Activated CD8-positive, alpha-beta memory T cell treated with anti-CD3 and anti-CD28 coated beads, Interleukin-2, amount 10 ng/mL, durations not matched to agents 7 days and 5 days (primary cell): Measurements from ENCODE around the gene APBA2. TPM values are rescaled to one million over a fixed set of nuclear protein-coding genes. Genes with fewer than 3 reads are reported as not detected.

Source experiments
- ATAC-seq: fragments of 150-1000 bp; cut with Tn5 transposase; one replicate; pipeline ENCODE4 v1.10.0; 2021; ENCODE audit warnings: moderate library complexity
- CTCF ChIA-PET: fragments of 350-600 bp; sonication (Branson Sonifier 250); formaldehyde crosslinking; loops from one replicate; lab custom pipeline; 2021; ENCODE audit warnings: antibody characterized with exemption; lab: Charles Lee
- DNase-seq: peaks from one replicate; pipeline ENCODE4 v3.0.0-alpha.2; 2020
- H3K27ac Mint-ChIP-seq: one replicate; pipeline ENCODE4 v1.8.0; 2021; ENCODE audit warnings: mild to moderate bottlenecking, mixed read lengths
- H3K27me3 Mint-ChIP-seq: one replicate; pipeline ENCODE4 v1.8.0; 2021; ENCODE audit warnings: mixed read lengths
- H3K36me3 Mint-ChIP-seq: one replicate; pipeline ENCODE4 v1.8.0; 2021; ENCODE audit warnings: mild to moderate bottlenecking, mixed read lengths
- H3K4me1 Mint-ChIP-seq: one replicate; pipeline ENCODE4 v1.8.0; 2021; ENCODE audit warnings: mixed read lengths
- H3K4me3 Mint-ChIP-seq: one replicate; pipeline ENCODE4 v1.8.0; 2021; ENCODE audit warnings: mild to moderate bottlenecking, moderate library complexity, mixed read lengths
- H3K9me3 Mint-ChIP-seq: one replicate; pipeline ENCODE4 v1.8.0; 2022; ENCODE audit warnings: low read depth, mixed read lengths
- total RNA-seq, 2 experiments: library from RNA; stranded (reverse); gene quantifications; one replicate each; pipeline ENCODE4 v1.2.3, GENCODE V29; 2021

Gene APBA2
- total RNA-seq, 2 experiments from 2014 or later: 2.6 to 7.9 TPM

DNA sequence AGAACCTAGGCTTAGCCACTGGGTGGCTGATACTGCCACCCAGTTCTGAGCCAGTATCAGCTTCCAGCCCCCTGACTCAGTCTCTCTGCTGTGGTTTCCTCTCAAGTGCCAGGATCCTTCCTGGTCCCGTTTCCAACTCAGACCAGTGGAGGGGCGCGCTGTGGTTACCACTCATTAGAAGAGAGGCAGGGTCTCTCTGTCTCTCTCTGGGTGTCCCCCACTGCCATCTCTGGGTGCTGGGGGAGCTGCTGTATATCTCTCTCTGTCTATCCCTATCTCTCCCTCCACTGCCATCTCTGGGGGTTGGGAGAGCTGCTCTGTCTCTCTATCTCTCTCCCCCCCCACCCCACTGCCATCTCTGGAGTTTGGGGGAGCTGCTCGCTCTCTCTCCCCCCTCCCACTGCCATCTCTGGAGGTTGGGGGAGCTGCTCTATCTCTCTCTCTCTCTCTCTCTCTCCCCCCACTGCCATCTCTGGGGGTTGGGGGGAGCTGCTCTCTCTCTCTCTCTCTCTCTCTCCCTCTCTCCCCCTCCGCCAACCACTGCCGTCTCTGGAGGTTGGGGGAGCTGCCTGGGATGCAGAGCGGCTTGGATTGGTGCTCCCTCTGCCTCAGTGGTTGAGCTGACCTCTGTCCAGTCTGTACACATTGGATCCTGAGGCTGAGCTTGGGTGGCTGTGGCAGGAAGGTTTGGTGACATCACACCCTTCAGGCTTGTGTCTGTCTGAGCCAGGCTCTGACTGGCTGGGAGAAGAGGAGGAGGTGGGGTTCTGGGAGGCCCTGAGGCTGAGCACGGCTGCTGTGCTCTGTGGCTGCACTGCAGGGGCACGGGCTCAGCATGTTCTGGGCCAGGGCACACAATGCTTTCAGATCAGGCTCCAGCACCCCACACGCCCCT is 98.9 kb downstream of the APBA2 start:
- Mint-ChIP-seq H3K36me3 (no peaks in the 10 kb centered on the region), H3K9me3 (no peaks in the 10 kb centered on the region), H3K27ac (peak overlapping the region; percentile 75), H3K4me3 (no peak overlapping the region), H3K4me1 (peaks cover 22% of the 10 kb centered on the region), H3K27me3 (no peaks in the 10 kb centered on the region)
- peak; percentile 97 for ATAC-seq
- DNase-seq: peak; percentile 67
- CTCF ChIA-PET: interaction anchor here (1.0 to 4.3 kb wide), 4 partner anchors 9 to 106 kb away, joined by 3 to 23 read pairs (median 4); no protein-coding TSS in a partner anchor

DNA sequence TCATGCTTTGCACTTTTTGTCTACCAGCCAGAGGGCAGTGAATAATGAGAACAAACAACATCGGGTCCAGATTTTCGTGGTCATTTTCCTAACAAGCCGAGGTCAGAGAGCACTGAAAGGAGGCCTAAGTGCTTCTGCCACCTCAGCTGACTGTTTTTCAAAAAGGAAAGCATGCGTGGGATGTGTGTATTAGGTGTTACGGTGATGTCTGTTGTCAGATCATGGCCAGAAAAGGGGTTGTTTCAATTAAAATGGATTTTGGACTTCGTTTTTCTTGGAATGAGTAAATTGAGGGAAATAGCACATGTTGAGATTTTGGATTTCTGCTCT is 99.5 kb downstream of the APBA2 start:
- Mint-ChIP-seq H3K9me3 (no peaks in the 10 kb centered on the region), H3K27me3 (no peaks in the 10 kb centered on the region), H3K27ac (peak overlapping the region; percentile 75), H3K36me3 (no peaks in the 10 kb centered on the region), H3K4me1 (peaks cover 22% of the 10 kb centered on the region), H3K4me3 (no peak overlapping the region)
- CTCF ChIA-PET: interaction anchor here (0.9 to 4.3 kb wide), 5 partner anchors 9 to 105 kb away, joined by 3 to 23 read pairs (median 3); no protein-coding TSS in a partner anchor
- ATAC-seq: peak; percentile 10
- no peak for DNase-seq

DNA sequence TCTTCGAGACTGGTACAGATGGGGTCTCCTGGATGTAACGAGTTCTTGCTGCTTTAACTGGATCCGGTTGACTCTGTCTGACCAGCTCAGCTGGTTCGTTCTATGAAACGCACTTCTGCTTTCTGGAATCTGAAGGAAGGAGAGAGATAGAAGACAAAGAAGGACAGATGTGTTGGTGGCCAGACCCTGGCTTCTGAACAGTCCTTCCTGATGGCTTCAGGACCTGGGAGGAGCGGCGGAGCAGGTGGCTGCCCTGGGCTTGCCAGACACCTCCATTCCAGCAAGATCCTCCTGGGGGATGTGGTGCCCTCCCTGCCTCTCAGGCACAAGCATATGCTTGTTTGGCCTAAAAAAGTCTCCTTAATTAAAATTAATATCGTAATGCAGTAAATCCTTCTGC is 99.9 kb downstream of the APBA2 start:
- Mint-ChIP-seq H3K36me3 (no peaks in the 10 kb centered on the region), H3K4me1 (peaks cover 22% of the 10 kb centered on the region), H3K4me3 (no peak overlapping the region), H3K9me3 (no peaks in the 10 kb centered on the region), H3K27me3 (no peaks in the 10 kb centered on the region), H3K27ac (peak overlapping the region; percentile 75)
- no peak for ATAC-seq
- DNase-seq: no peak
- CTCF ChIA-PET: interaction anchor here (0.9 to 4.3 kb wide), 3 partner anchors 8 to 105 kb away, joined by 3 to 23 read pairs (median 3); no protein-coding TSS in a partner anchor

DNA sequence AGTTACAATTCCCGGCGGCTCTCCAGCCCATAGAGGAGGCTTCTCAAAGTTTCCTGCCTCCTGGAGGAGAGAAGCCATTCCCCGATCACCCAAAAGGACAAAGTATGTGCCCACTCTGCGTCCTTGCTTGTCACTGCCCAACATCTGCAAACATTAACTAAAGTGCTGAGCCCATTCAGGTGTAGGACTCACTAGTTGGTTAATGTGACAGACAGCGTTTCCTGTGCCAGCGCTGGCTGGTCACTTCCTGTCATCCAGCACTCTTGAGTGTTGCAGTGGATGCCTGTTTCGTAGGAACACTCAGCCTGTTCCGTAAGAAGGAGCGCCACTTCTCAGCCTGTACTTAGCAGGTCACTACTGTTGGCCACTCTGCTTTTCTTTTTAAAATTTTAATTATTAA is 100.3 kb downstream of the APBA2 start:
- ATAC-seq (peak; percentile 49), DNase-seq (peak; percentile 59)
- Mint-ChIP-seq H3K27ac (peak overlapping the region; percentile 75), H3K4me3 (no peak overlapping the region), H3K36me3 (no peaks in the 10 kb centered on the region), H3K27me3 (no peaks in the 10 kb centered on the region), H3K9me3 (no peaks in the 10 kb centered on the region), H3K4me1 (peaks cover 24% of the 10 kb centered on the region)
- CTCF ChIA-PET: interaction anchor here (0.9 to 4.3 kb wide), 5 partner anchors 10 to 123 kb away, joined by 3 to 24 read pairs (median 3); partner anchors contain the start of gene APBA2

DNA sequence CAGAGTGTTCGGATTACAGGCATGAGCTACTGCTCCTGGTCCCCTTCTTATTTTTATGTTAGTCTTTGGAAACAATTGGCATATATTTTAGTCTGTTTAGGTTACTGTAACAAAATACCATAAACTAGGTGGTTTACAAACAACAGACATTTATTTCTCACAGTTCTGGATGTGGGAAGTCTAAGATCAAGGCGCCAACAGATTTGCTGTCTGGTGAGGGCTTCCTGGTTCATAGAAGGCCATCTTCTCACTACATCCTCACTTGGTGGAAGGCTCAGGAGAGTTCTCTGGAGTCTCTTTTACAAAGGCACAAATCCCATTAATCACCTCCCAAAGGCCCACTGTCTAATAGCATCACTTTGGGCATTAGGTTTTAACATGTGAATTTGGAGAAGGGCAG is 101.0 kb downstream of the APBA2 start:
- Mint-ChIP-seq H3K27ac (no peak overlapping the region), H3K4me3 (no peak overlapping the region), H3K27me3 (no peaks in the 10 kb centered on the region), H3K36me3 (no peaks in the 10 kb centered on the region), H3K9me3 (no peaks in the 10 kb centered on the region), H3K4me1 (peaks cover 27% of the 10 kb centered on the region)
- CTCF ChIA-PET: interaction anchor here (0.9 to 4.1 kb wide), 3 partner anchors 101 to 124 kb away, joined by 3 to 24 read pairs (median 3); partner anchors contain the start of gene APBA2
- DNase-seq: no peak
- no peak for ATAC-seq

DNA sequence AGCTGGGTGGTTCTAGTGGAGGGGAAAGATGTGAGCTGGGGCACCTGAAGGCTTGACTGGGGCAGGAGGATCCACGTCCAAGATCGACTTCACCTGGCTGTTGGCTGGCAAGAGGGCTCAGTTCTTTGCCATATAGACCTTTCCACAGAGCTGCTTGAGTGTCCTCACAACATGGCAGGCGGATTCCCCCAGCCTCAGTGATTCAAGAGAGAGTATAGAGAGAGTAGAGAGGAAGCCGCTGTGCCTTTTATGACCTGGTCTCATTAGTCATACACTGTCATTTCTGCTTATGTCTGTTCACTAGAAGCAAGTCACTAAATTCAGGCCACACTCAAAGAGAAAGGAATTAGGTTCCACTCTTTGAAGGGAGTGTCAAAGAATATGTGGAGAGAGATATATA is 101.6 kb downstream of the APBA2 start:
- Mint-ChIP-seq H3K36me3 (no peaks in the 10 kb centered on the region), H3K4me1 (peaks cover 27% of the 10 kb centered on the region), H3K9me3 (no peaks in the 10 kb centered on the region), H3K27me3 (no peaks in the 10 kb centered on the region), H3K4me3 (no peak overlapping the region), H3K27ac (no peak overlapping the region)
- CTCF ChIA-PET: interaction anchor here (1.1 to 4.1 kb wide), 2 partner anchors 103 to 124 kb away, joined by 3 to 24 read pairs; no protein-coding TSS in a partner anchor
- no peak for ATAC-seq
- DNase-seq: no peak

DNA sequence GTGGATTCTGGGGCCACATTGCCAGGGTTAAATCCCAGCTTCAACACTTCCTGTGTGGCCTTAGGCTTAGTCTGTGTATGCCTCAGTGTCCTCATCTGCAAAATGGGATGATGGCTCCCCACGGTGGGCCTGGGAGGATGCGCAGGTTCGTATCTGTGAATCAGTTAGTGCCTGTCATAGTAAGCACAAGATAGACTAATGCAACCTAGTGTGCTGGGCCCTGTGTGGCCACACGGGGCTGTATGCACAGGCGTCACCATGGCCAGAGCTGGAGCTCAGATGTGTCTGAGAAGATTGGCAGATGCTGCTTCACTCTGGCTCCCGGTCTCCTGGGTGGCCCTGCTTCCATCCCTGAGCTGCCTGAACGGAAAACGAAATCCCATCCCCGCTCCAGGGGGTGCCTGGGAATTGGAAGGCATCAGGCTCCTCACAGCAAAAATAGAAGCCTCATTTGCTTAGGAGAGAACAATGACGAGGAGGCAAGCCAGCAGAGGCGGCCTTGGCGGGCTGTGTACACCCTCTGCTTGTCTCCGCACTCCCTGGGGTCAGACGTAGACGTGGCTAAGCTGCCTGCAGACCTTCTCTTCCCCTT is 103.6 kb downstream of the APBA2 start:
- H3K4me1 Mint-ChIP-seq: peaks cover 42% of the 10 kb centered on the region
- H3K27me3 Mint-ChIP-seq: no peaks in the 10 kb centered on the region
- DNase-seq (no peak), ATAC-seq (no peak)
- no peaks in the 10 kb centered on the region for H3K36me3 Mint-ChIP-seq
- no peak overlapping the region for H3K4me3 Mint-ChIP-seq
- no peak overlapping the region for H3K27ac Mint-ChIP-seq
- no peaks in the 10 kb centered on the region for H3K9me3 Mint-ChIP-seq
- CTCF ChIA-PET: interaction anchor here (0.8 to 4.1 kb wide), 5 partner anchors 9 to 101 kb away, joined by 3 to 24 read pairs (median 4); no protein-coding TSS in a partner anchor

DNA sequence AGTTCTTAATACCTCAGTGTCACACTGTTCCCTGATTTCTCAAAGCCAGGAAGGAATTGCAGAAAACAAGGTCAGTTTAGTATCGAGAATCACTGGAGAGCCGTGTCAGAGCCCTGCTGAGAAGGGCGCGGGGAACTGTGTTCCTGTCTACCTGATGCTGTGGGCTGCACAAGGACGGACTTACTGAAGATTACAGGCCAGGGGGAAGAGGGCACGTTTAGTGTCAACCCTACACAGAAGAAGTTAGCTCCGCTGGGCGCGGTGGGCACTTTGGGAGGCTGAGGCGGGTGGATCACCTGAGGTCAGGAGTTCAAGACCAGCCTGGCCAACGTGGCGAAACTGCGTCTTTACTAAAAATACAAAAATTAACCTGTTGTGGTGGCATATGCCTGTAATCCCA is 104.1 kb downstream of the APBA2 start:
- H3K27me3 Mint-ChIP-seq: no peaks in the 10 kb centered on the region
- DNase-seq (no peak), ATAC-seq (no peak)
- H3K9me3 Mint-ChIP-seq: no peaks in the 10 kb centered on the region
- H3K27ac Mint-ChIP-seq: no peak overlapping the region
- no peaks in the 10 kb centered on the region for H3K36me3 Mint-ChIP-seq
- CTCF ChIA-PET: interaction anchor here (0.9 to 4.1 kb wide), 3 partner anchors 9 to 100 kb away, joined by 3 to 24 read pairs (median 4); no protein-coding TSS in a partner anchor
- H3K4me1 Mint-ChIP-seq: peaks cover 43% of the 10 kb centered on the region
- H3K4me3 Mint-ChIP-seq: no peak overlapping the region

DNA sequence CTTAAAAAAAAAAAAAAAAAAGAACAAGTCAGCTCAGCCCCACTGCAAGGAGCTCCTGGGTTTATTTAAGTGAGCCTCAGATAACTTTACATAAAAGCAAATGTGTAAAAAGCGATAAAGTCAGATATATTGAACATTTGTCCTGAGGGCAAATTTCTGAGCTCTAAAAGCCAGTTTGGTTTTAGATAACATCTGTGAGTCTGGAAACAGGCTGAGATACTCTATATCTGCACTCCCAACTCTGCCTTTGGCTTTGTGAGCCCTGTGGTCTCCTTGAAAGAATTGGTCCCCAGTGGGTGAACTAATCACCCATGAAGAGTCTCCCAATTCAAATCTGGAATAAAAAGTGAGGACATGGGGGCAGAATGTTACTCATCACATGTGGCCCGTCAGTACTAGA is 104.6 kb downstream of the APBA2 start:
- no peak overlapping the region for H3K27ac Mint-ChIP-seq
- no peaks in the 10 kb centered on the region for H3K27me3 Mint-ChIP-seq
- DNase-seq (no peak), ATAC-seq (no peak)
- H3K9me3 Mint-ChIP-seq: no peaks in the 10 kb centered on the region
- peaks cover 43% of the 10 kb centered on the region for H3K4me1 Mint-ChIP-seq
- no peak overlapping the region for H3K4me3 Mint-ChIP-seq
- CTCF ChIA-PET: interaction anchor here (0.8 to 4.1 kb wide), 5 partner anchors 15 to 100 kb away, joined by 3 to 24 read pairs (median 4); no protein-coding TSS in a partner anchor
- no peaks in the 10 kb centered on the region for H3K36me3 Mint-ChIP-seq

DNA sequence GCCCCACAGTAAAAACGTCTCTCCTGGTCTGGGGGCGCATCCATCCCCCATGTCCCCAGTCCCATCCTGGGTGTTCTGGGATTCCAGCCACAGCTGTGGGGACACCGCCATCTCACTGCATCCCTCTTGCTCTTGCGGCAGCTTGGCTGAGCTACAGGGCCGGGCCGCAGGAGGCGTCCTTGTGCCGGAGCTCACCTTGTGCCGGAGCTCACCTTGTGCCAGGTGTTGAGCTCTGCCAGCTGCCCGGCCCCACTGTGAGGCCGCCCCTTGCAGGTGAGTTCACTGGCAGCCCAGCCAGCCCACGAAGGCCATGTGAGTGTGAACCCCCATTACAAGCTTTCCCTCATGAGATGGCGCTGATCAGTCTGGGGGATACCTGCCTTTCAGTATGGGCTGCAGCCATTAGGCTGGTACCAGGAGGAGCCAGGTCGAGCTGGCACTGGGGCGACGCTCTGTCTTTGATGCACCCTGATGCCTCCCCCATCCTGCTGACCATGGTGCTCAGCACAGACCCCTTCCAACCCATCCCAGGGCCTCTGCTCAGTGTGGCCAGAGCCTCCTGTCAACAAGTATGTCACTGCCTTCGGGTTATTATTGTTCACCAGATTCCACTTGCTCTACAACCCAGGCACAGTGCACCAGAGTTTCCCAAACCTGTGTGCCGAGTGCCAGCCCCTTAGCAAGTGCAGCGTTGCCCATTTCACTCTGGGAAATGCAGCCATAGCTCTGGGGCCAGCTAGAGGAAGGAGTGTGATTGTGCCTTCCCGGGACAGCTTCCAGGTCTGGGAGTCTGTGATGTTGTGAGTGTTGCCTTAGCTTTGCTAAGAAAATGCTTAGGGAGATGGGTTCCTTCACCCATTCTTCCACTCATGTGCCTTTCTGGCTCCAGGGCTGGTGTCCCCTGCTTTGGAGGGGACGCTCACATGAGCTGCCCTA is 105.7 kb downstream of the APBA2 start:
- CTCF ChIA-PET: interaction anchor here (0.7 to 1.2 kb wide), 5 partner anchors 16 to 111 kb away, joined by 3 to 4 read pairs (median 3); no protein-coding TSS in a partner anchor
- ATAC-seq: no peak
- peaks cover 41% of the 10 kb centered on the region for H3K4me1 Mint-ChIP-seq
- H3K4me3 Mint-ChIP-seq: no peak overlapping the region
- H3K36me3 Mint-ChIP-seq: no peaks in the 10 kb centered on the region
- DNase-seq: no peak
- H3K27ac Mint-ChIP-seq: no peak overlapping the region
- H3K9me3 Mint-ChIP-seq: no peaks in the 10 kb centered on the region
- no peaks in the 10 kb centered on the region for H3K27me3 Mint-ChIP-seq

DNA sequence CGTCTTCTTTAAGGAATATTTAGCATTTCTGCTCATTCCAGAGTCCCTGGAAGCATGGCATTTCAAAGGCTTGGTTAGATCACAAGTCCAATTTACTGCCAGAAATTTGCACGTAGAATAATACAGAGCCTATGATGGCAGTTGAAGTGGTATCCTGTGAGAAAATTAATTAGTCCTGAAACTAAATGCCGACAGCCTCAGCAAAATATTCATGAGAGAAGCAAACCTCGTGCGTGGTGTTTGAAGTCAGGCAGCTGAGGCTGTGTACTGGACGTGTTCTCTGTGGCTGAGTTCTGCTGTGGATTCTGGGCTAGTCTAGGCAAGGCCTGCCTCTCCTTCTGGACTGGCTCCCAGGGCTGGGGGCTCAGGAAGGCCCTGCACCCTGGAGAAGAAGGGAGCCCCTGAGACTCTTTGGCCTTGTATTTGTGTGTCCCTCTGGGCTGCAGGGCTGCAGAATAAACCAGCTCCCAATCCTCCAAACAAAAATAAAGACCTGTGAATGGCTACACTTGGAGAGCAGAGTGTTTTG is 106.6 kb downstream of the APBA2 start:
- CTCF ChIA-PET: interaction anchor here (0.7 kb wide), 1 partner anchor 98 kb away, joined by 3 read pairs; no protein-coding TSS in a partner anchor
- Mint-ChIP-seq H3K9me3 (no peaks in the 10 kb centered on the region), H3K27ac (no peak overlapping the region), H3K4me1 (peaks cover 37% of the 10 kb centered on the region), H3K4me3 (no peak overlapping the region), H3K36me3 (no peaks in the 10 kb centered on the region), H3K27me3 (no peaks in the 10 kb centered on the region)
- ATAC-seq (no peak), DNase-seq (no peak)

DNA sequence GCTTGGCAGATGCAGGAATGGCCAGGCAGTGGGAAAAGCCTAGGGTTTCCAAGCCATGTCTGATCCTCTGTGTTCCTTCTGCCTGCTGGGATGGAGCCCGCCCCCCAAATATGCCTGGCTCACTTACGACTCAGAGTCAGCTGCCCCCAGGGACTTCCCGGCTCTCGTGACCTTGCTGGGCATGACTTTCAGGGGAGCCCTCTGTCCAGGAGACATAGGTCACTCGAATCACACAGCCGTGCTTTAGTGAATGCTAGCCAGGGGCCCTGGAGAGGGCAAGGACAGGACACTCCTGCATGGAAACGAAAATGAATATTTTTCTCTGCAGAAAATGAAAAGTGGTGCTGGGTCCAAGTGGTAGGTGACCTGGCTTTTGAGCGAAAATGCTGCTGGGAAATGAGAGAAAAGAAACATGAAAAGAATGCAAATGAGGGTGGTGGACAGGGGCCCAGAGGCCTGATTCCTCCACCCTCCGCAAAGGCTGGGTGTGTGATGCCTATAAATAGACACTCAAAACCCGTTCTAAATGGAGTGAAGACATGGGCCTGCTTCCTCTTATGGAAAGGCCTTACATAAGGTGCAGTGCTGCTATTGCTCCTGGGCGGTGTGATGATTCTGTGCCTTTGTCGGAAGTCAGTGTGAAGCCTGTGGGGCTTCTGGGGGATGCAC is 107.4 kb downstream of the APBA2 start:
- ATAC-seq (no peak), DNase-seq (no peak)
- H3K27ac Mint-ChIP-seq: no peak overlapping the region
- H3K27me3 Mint-ChIP-seq: no peaks in the 10 kb centered on the region
- CTCF ChIA-PET: interaction anchor here (1.5 kb wide), 1 partner anchor 8 kb away, joined by 3 read pairs; no protein-coding TSS in a partner anchor
- no peak overlapping the region for H3K4me3 Mint-ChIP-seq
- H3K4me1 Mint-ChIP-seq: peaks cover 37% of the 10 kb centered on the region
- H3K9me3 Mint-ChIP-seq: no peaks in the 10 kb centered on the region
- no peaks in the 10 kb centered on the region for H3K36me3 Mint-ChIP-seq
